Smooth muscle cell (in vitro differentiated cells): ENCODE results near the gene PDILT. TPM values are rescaled to one million over a fixed set of nuclear protein-coding genes. Genes with fewer than 3 reads are reported as not detected.

Source experiments
- DNase-seq: peaks from one replicate; lab custom pipeline; 2025; ENCODE audit not compliant: unreplicated experiment; lab: John Stamatoyannopoulos, UW
- H2AFZ ChIP-seq: fragments of 200-600 bp; sonication (generic); 2 replicates; pipeline ENCODE4 v1.6.0; 2016; ENCODE audit warnings: antibody characterized with exemption, low read depth, mild to moderate bottlenecking
- H3F3A ChIP-seq: fragments of 200-600 bp; sonication (generic); 2 replicates; pipeline ENCODE4 v1.6.0; 2017; ENCODE audit warnings: antibody characterized with exemption, low read depth
- H3K27ac ChIP-seq: fragments of 200-600 bp; sonication (generic); 2 replicates; pipeline ENCODE4 v1.5.1; 2016; ENCODE audit warnings: low read depth, mild to moderate bottlenecking
- H3K27me3 ChIP-seq: fragments of 200-600 bp; sonication (generic); 2 replicates; pipeline ENCODE4 v1.6.1; 2016; ENCODE audit warnings: low read depth, mild to moderate bottlenecking
- H3K36me3 ChIP-seq: fragments of 200-600 bp; sonication (generic); 2 replicates; pipeline ENCODE4 v1.5.1; 2016; ENCODE audit warnings: low read depth
- H3K4me1 ChIP-seq: fragments of 200-600 bp; sonication (generic); 2 replicates; pipeline ENCODE4 v1.5.1; 2016; ENCODE audit warnings: low read depth
- H3K4me2 ChIP-seq: fragments of 200-600 bp; sonication (generic); 2 replicates; pipeline ENCODE4 v1.6.0; 2016; ENCODE audit warnings: mild to moderate bottlenecking
- H3K4me3 ChIP-seq: fragments of 200-600 bp; sonication (generic); 2 replicates; pipeline ENCODE4 v1.5.1; 2016; ENCODE audit warnings: mild to moderate bottlenecking
- H3K79me2 ChIP-seq: fragments of 200-600 bp; sonication (generic); 2 replicates; pipeline ENCODE4 v1.6.0; 2016; ENCODE audit warnings: low read depth, mild to moderate bottlenecking
- H3K9ac ChIP-seq: fragments of 200-600 bp; sonication (generic); 2 replicates; pipeline ENCODE4 v1.6.0; 2016; ENCODE audit warnings: low read depth
- H3K9me3 ChIP-seq: fragments of 200-600 bp; sonication (generic); replicated peaks from 2 replicates; pipeline ENCODE4 v1.5.1; 2016; ENCODE audit warnings: low read depth
- H4K20me1 ChIP-seq: fragments of 200-600 bp; sonication (generic); 2 replicates; pipeline ENCODE4 v1.6.0; 2016; ENCODE audit warnings: low read depth
- WGBS: methylation state at CpG from one replicate; pipeline ENCODE4 v1.1.7; 2016; ENCODE audit warnings: low lambda C conversion rate; 5-methylcytosine and 5-hydroxymethylcytosine counted together
- polyA plus RNA-seq: library from polyadenylated mRNA; unstranded; fragments of >200 nt; fragmentation: Nextera tagmentation; extraction: Ambion mirVana; gene quantifications from 2 replicates; pipeline ENCODE4 v1.2.1, GENCODE V29; 2016
- total RNA-seq: library from RNA; depleted of rRNA; stranded (reverse); fragments of >200 nt; gene quantifications from 2 replicates; pipeline ENCODE4 v1.2.3, GENCODE V29; 2014
- TF ChIP-seq, protein P1 (sequence below): fragments of 200-600 bp; sonication (generic); IDR thresholded peaks from 2 replicates; pipeline ENCODE4 v1.5.1; 2017; ENCODE audit warnings: borderline replicate concordance, mild to moderate bottlenecking, antibody characterized with exemption; ENCODE audit not compliant: insufficient read depth, poor library complexity, severe bottlenecking

Gene PDILT
- total and polyA plus RNA-seq, 2 experiments from 2014 or later: not detected

DNA sequence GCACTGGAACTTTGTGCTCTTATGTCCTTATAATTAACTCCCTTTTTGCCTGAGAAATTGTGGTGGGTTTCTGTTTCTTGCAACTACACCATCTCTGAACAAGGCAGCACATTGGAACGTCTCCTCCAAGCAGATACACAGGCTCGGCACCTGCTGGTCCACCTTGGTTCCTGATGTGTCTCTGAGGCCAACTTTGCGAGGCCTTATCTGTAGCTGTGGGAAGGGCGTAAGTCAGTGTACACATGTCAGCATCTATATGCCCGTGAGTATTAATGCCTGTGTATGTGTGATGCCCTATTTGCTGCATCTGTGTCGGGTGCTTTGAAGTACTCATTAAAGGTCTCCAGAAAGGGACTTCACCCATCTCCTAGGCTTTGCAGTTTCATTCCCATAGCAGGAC lies 94.8 kb downstream of the PDILT start:
- Histone ChIP-seq H4K20me1 (no peaks in the 10 kb centered on the region), H3K9me3 (no peaks in the 10 kb centered on the region), H3K4me1 (no peaks in the 10 kb centered on the region), H3K36me3 (no peaks in the 10 kb centered on the region), H3K4me2 (no peak overlapping the region), H3K9ac (no peak overlapping the region), H3K79me2 (no peaks in the 10 kb centered on the region), H2AFZ (no peak overlapping the region), H3K27ac (no peak overlapping the region), H3F3A (no peaks in the 10 kb centered on the region), H3K4me3 (no peak overlapping the region), H3K27me3 (peaks cover 6% of the 10 kb centered on the region)
- no peak for DNase-seq
- WGBS: 92% methylated on average over 6 of the region's 6 CpGs
- TF ChIP-seq, protein P1, sequence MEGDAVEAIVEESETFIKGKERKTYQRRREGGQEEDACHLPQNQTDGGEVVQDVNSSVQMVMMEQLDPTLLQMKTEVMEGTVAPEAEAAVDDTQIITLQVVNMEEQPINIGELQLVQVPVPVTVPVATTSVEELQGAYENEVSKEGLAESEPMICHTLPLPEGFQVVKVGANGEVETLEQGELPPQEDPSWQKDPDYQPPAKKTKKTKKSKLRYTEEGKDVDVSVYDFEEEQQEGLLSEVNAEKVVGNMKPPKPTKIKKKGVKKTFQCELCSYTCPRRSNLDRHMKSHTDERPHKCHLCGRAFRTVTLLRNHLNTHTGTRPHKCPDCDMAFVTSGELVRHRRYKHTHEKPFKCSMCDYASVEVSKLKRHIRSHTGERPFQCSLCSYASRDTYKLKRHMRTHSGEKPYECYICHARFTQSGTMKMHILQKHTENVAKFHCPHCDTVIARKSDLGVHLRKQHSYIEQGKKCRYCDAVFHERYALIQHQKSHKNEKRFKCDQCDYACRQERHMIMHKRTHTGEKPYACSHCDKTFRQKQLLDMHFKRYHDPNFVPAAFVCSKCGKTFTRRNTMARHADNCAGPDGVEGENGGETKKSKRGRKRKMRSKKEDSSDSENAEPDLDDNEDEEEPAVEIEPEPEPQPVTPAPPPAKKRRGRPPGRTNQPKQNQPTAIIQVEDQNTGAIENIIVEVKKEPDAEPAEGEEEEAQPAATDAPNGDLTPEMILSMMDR: no peak

Other genes with a start within 250 kb of the PDILT start
- gene GP2, start 77.2 kb downstream of the PDILT start, total RNA-seq: not detected in 2 replicates
- gene GP2, start 77.2 kb downstream of the PDILT start, polyA plus RNA-seq: not detected in 2 replicates
- gene UMOD, start 52.0 kb downstream of the PDILT start, total RNA-seq: not detected in 2 replicates
- not detected in 2 replicates for gene UMOD, start 52.0 kb downstream of the PDILT start, polyA plus RNA-seq
- not detected in 2 replicates for gene ACSM5, start 4.8 kb upstream of the PDILT start, total RNA-seq
- not detected in 2 replicates for gene ACSM5, start 4.8 kb upstream of the PDILT start, polyA plus RNA-seq
- not detected in 2 replicates for gene ACSM2A, start 46.8 kb upstream of the PDILT start, total RNA-seq
- not detected in 2 replicates for gene ACSM2A, start 46.8 kb upstream of the PDILT start, polyA plus RNA-seq
- not detected in 2 replicates for gene ACSM2B, start 171.6 kb upstream of the PDILT start, total RNA-seq
- not detected in 2 replicates for gene ACSM2B, start 171.6 kb upstream of the PDILT start, polyA plus RNA-seq